Prostate gland (tissue), 2 donors: ENCODE measurements around the gene CARD19.

Source experiments
- POLR2A ChIP-seq: fragments of 450-650 bp; IDR thresholded peaks from one replicate; pipeline ENCODE4 v1.6.1; 2016; ENCODE audit warnings: antibody characterized with exemption, mild to moderate bottlenecking
- TF ChIP-seq, protein P1 (sequence below), 4 experiments: fragments of 200-600 bp in 2 of 4; fragments of 450-650 bp in 2 of 4; sonication (generic) in 2 of 4; IDR thresholded peaks; 1 replicate in 3 of 4; 2 replicates in 1 of 4; pipeline ENCODE4 v1.5.1; 2016 to 2019; ENCODE audit warnings: antibody characterized with exemption in 4 of 4, mild to moderate bottlenecking in 2 of 4, moderate library complexity in 2 of 4

GRCh38 chr9:93085676-93086075 is 10.3 kb upstream of the CARD19 start:
- TF ChIP-seq, protein P1, sequence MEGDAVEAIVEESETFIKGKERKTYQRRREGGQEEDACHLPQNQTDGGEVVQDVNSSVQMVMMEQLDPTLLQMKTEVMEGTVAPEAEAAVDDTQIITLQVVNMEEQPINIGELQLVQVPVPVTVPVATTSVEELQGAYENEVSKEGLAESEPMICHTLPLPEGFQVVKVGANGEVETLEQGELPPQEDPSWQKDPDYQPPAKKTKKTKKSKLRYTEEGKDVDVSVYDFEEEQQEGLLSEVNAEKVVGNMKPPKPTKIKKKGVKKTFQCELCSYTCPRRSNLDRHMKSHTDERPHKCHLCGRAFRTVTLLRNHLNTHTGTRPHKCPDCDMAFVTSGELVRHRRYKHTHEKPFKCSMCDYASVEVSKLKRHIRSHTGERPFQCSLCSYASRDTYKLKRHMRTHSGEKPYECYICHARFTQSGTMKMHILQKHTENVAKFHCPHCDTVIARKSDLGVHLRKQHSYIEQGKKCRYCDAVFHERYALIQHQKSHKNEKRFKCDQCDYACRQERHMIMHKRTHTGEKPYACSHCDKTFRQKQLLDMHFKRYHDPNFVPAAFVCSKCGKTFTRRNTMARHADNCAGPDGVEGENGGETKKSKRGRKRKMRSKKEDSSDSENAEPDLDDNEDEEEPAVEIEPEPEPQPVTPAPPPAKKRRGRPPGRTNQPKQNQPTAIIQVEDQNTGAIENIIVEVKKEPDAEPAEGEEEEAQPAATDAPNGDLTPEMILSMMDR (IDR thresholded peaks at IDR 0.05), result no peak
- no peak for TF ChIP-seq POLR2A
